DOHH2 (cell line): ENCODE measurements around the gene KRT5.

Source experiments
- H3F3A ChIP-seq: fragments of 200-600 bp; sonication (generic), shearing (Covaris generic); 2 replicates; pipeline ENCODE4 v1.6.0; 2016; ENCODE audit warnings: antibody characterized with exemption, mild to moderate bottlenecking; ENCODE audit not compliant: control insufficient read depth, insufficient read depth
- H3K27ac ChIP-seq: fragments of 200-600 bp; sonication (generic); 2 replicates; pipeline ENCODE4 v1.5.1; 2014; ENCODE audit warnings: low read depth, mild to moderate bottlenecking, low read length, moderate library complexity
- H3K27me3 ChIP-seq: fragments of 200-600 bp; sonication (generic); 2 replicates; pipeline ENCODE4 v1.6.1; 2014; ENCODE audit warnings: mild to moderate bottlenecking, low read length, mixed read lengths; ENCODE audit not compliant: control insufficient read depth
- H3K36me3 ChIP-seq: fragments of 200-600 bp; sonication (generic); 2 replicates; pipeline ENCODE4 v1.6.1; 2014; ENCODE audit warnings: mild to moderate bottlenecking, low read length, moderate library complexity, mixed read lengths; ENCODE audit not compliant: control insufficient read depth
- H3K4me1 ChIP-seq: fragments of 200-600 bp; sonication (generic); 2 replicates; pipeline ENCODE4 v1.6.1; 2014; ENCODE audit warnings: mild to moderate bottlenecking, low read length, mixed read lengths; ENCODE audit not compliant: control insufficient read depth
- H3K4me2 ChIP-seq: fragments of 200-600 bp; sonication (generic); 2 replicates; pipeline ENCODE4 v1.6.0; 2014; ENCODE audit warnings: mild to moderate bottlenecking, low read length, moderate library complexity
- H3K4me3 ChIP-seq: fragments of 200-600 bp; sonication (generic); 2 replicates; pipeline ENCODE4 v1.5.1; 2014; ENCODE audit warnings: mild to moderate bottlenecking, low read length, mixed read lengths
- H3K79me2 ChIP-seq: fragments of 200-600 bp; sonication (generic); 2 replicates; pipeline ENCODE4 v1.6.1; 2014; ENCODE audit warnings: mild to moderate bottlenecking, low read length, mixed read lengths; ENCODE audit not compliant: control insufficient read depth
- H3K9me2 ChIP-seq: fragments of 200-600 bp; sonication (generic); replicated peaks from 2 replicates; pipeline ENCODE4 v1.6.1; 2014; ENCODE audit warnings: mild to moderate bottlenecking, low read length, mixed read lengths; ENCODE audit not compliant: control insufficient read depth
- H3K9me3 ChIP-seq: fragments of 200-600 bp; sonication (generic); 2 replicates; pipeline ENCODE4 v1.6.1; 2014; ENCODE audit warnings: antibody characterized with exemption, low read length, mixed read lengths; ENCODE audit not compliant: control insufficient read depth, insufficient read depth
- H4K20me1 ChIP-seq: fragments of 200-600 bp; sonication (generic); 2 replicates; pipeline ENCODE4 v1.6.0; 2014; ENCODE audit warnings: low read depth, mild to moderate bottlenecking, antibody characterized with exemption, low read length, moderate library complexity; ENCODE audit not compliant: control insufficient read depth, insufficient read depth
- EZH2phosphoT487 ChIP-seq: fragments of 200-600 bp; sonication (generic); IDR thresholded peaks from 2 replicates; pipeline ENCODE4 v1.6.1; 2017; ENCODE audit warnings: borderline replicate concordance, mild to moderate bottlenecking, antibody characterized with exemption, low read length, moderate library complexity, mixed read lengths
- TF ChIP-seq, protein P1 (sequence below): fragments of 200-600 bp; sonication (generic); IDR thresholded peaks from one replicate; pipeline ENCODE4 v1.5.1; 2014; ENCODE audit warnings: antibody characterized with exemption, mild to moderate bottlenecking, low read depth, low read length; ENCODE audit not compliant: poor library complexity, severe bottlenecking

The KRT5 gene

DNA sequence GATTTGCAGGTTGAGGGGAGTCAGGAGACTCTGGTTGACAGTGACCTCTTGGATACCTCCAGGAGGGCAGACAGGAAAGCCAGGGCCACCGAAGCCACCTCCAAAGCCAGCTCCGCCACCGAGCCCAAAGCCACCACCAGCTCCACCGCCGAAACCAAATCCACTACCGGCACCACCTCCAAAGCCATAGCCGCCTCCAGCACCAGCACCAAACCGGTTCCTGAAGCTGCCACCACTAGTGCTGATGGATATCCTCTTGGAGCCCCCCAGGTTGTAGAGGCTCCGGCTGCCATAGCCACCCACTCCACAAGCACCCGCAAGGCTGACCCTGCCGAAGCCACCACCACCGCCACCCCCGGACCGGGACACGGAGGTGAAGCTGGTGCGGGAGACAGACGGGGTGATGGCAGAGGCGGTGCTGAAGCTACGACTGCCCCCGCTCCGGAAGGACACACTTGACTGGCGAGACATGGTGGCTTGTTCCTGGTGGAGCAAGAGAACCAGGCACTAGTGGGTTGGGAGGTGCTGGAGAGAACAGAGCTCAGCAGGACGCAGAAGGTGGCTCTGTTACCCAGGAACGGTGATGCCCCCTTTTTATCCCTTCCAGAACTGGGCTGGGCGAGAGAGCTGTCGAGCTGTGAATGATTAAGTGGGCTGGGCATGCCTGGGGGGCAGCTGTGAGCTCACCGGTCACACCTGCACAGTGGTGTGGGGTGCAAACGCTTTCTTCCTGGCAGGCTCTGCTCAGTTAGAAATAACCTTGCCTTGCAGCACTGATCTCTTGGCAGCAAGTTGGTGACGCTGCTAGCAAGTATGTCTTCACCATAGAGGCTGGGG, at the start of gene KRT5:
Gene KRT5, minus strand, starts transcription at position 569 of the 837 bp plus-strand sequence. Its CDS starts 98 bp downstream, at position 471.
- H3K27me3 ChIP-seq = no peaks in the 10 kb centered on the region

GRCh38 chr12:52568111-52568510, 47.9 kb upstream of the KRT5 start:
- no peaks in the 10 kb centered on the region for H3F3A ChIP-seq
- TF ChIP-seq, protein P1, sequence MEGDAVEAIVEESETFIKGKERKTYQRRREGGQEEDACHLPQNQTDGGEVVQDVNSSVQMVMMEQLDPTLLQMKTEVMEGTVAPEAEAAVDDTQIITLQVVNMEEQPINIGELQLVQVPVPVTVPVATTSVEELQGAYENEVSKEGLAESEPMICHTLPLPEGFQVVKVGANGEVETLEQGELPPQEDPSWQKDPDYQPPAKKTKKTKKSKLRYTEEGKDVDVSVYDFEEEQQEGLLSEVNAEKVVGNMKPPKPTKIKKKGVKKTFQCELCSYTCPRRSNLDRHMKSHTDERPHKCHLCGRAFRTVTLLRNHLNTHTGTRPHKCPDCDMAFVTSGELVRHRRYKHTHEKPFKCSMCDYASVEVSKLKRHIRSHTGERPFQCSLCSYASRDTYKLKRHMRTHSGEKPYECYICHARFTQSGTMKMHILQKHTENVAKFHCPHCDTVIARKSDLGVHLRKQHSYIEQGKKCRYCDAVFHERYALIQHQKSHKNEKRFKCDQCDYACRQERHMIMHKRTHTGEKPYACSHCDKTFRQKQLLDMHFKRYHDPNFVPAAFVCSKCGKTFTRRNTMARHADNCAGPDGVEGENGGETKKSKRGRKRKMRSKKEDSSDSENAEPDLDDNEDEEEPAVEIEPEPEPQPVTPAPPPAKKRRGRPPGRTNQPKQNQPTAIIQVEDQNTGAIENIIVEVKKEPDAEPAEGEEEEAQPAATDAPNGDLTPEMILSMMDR = no peak
- TF ChIP-seq EZH2phosphoT487 = no peak
- H3K27ac ChIP-seq = no peak overlapping the region
- no peaks in the 10 kb centered on the region for H4K20me1 ChIP-seq
- no peaks in the 10 kb centered on the region for H3K36me3 ChIP-seq
- no peaks in the 10 kb centered on the region for H3K4me1 ChIP-seq
- no peaks in the 10 kb centered on the region for H3K9me2 ChIP-seq
- H3K27me3 ChIP-seq = peaks cover 15% of the 10 kb centered on the region; the same call in 1 of the 2 replicates
- H3K4me3 ChIP-seq = no peak overlapping the region
- no peaks in the 10 kb centered on the region for H3K79me2 ChIP-seq
- H3K9me3 ChIP-seq = no peaks in the 10 kb centered on the region
- no peak overlapping the region for H3K4me2 ChIP-seq

More for the DNA sequence above, at the start of gene KRT5:
- Histone ChIP-seq H3K27ac (no peak within 1 kb of the TSS), H4K20me1 (0 out of 2 replicates have a peak, but pooled peaks cover 3% of the 10 kb centered on the region), H3K79me2 (no peaks in the 10 kb centered on the region), H3K4me2 (no peak within 1 kb of the TSS), H3K4me1 (no peaks in the 10 kb centered on the region), H3K36me3 (no peaks in the 10 kb centered on the region), H3K4me3 (no peak within 1 kb of the TSS), H3K9me3 (no peaks in the 10 kb centered on the region), H3K9me2 (no peaks in the 10 kb centered on the region), H3F3A (no peaks in the 10 kb centered on the region)
- no peak for TF ChIP-seq EZH2phosphoT487
- TF ChIP-seq, protein P1 = no peak

GRCh38 chr12:52566847-52567291, 46.7 kb upstream of the KRT5 start:
- H3F3A ChIP-seq = no peaks in the 10 kb centered on the region
- TF ChIP-seq, protein P1 = no peak
- TF ChIP-seq EZH2phosphoT487 = no peak
- no peaks in the 10 kb centered on the region for H3K9me3 ChIP-seq
- peaks cover 15% of the 10 kb centered on the region; the same call in 1 of the 2 replicates for H3K27me3 ChIP-seq
- no peaks in the 10 kb centered on the region for H3K79me2 ChIP-seq
- H3K4me1 ChIP-seq = no peaks in the 10 kb centered on the region
- no peak overlapping the region for H3K4me3 ChIP-seq
- H3K36me3 ChIP-seq = no peaks in the 10 kb centered on the region
- H3K27ac ChIP-seq = no peak overlapping the region
- no peak overlapping the region for H3K4me2 ChIP-seq
- H3K9me2 ChIP-seq = no peaks in the 10 kb centered on the region
- no peaks in the 10 kb centered on the region for H4K20me1 ChIP-seq
